ENCODE results near the gene CHST4. TPM values are rescaled to one million over a fixed set of nuclear protein-coding genes. Genes with fewer than 3 reads are reported as not detected.

The CHST4 gene
- total RNA-seq, 3 donors from 2014 or later, result not detected

DNA sequence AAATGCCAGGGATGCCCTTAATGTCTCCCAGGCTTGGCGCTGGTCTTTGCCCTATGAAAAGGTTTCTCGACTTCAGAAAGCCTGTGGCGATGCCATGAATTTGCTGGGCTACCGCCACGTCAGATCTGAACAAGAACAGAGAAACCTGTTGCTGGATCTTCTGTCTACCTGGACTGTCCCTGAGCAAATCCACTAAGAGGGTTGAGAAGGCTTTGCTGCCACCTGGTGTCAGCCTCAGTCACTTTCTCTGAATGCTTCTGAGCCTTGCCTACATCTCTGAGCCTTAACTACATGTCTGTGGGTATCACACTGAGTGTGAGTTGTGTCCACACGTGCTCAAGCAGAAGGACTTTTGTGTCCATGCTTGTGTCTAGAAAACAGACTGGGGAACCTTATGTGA, 11.4 kb downstream of the CHST4 start:
- intact Hi-C loops (cut with DNase I, micrococcal nuclease), result no loop called here
- TF ChIP-seq, protein P1, sequence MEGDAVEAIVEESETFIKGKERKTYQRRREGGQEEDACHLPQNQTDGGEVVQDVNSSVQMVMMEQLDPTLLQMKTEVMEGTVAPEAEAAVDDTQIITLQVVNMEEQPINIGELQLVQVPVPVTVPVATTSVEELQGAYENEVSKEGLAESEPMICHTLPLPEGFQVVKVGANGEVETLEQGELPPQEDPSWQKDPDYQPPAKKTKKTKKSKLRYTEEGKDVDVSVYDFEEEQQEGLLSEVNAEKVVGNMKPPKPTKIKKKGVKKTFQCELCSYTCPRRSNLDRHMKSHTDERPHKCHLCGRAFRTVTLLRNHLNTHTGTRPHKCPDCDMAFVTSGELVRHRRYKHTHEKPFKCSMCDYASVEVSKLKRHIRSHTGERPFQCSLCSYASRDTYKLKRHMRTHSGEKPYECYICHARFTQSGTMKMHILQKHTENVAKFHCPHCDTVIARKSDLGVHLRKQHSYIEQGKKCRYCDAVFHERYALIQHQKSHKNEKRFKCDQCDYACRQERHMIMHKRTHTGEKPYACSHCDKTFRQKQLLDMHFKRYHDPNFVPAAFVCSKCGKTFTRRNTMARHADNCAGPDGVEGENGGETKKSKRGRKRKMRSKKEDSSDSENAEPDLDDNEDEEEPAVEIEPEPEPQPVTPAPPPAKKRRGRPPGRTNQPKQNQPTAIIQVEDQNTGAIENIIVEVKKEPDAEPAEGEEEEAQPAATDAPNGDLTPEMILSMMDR (IDR thresholded peaks at IDR 0.05), result peak; percentile 37
- Histone ChIP-seq H3K4me1 (ENCODE audit: low read depth) (no peaks in the 10 kb centered on the region), H3K4me3 (no peak overlapping the region), H3K9me3 (no peaks in the 10 kb centered on the region), H3K36me3 (ENCODE audit: low read depth) (no peaks in the 10 kb centered on the region)
- ATAC-seq (peak; percentile 81), DNase-seq (peak in 2 of 3 donors; percentile 63 to 67)

DNA sequence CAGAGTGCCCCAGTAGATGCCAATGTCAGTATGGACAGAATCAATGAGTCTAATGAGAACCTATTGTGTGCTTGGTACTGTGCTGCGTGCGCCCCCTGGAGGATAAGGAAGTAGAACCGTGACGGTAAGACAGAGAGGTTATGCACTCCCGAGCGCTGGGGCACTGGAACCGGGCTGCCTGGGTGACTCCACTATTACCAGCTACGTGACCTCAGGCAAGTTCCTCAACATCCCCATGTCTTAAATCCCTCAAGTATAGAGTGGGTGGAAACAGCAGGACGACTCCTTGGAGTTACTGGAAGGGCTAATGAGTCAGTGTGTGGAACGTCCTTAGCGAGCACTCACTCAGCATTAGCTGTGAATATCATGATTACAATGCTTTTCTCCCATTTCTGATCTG, 16.2 kb downstream of the CHST4 start:
- intact Hi-C loops (cut with DNase I, micrococcal nuclease), result no loop called here
- H3K4me1 ChIP-seq (ENCODE audit: low read depth), result peaks cover under 1% of the 10 kb centered on the region
- no peaks in the 10 kb centered on the region for H3K9me3 ChIP-seq
- H3K4me3 ChIP-seq, result no peak overlapping the region
- DNase-seq, result peak in 2 of 3 donors; percentile 42 to 75
- ATAC-seq, result peak; percentile 73
- TF ChIP-seq, protein P1 (IDR thresholded peaks at IDR 0.05), result no peak
- H3K36me3 ChIP-seq (ENCODE audit: low read depth), result no peaks in the 10 kb centered on the region

DNA sequence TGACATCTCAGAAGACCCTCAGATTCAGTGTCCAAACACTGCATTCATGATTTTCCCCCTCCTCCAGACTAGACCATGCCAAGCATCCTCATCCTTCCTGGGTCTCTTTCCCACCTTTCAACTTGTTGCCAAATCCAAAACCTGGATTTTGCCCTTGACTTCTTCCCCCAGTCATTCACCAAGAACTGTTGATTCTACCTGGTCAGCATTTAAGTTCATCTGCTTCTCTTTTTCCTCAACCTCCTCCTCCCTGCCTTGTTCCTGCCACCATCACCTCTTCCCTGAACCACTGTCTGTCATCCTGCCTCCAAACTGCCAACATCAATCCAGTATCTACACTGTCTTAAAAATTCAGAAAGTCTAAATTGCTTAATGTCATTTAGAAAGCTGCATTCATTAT, 20.9 kb downstream of the CHST4 start:
- DNase-seq, result no peak
- no peak overlapping the region for H3K4me3 ChIP-seq
- ATAC-seq, result no peak
- TF ChIP-seq, protein P1 (IDR thresholded peaks at IDR 0.05), result no peak
- peaks cover 2% of the 10 kb centered on the region for H3K4me1 ChIP-seq (ENCODE audit: low read depth)
- H3K36me3 ChIP-seq (ENCODE audit: low read depth), result no peaks in the 10 kb centered on the region
- no peaks in the 10 kb centered on the region for H3K9me3 ChIP-seq
- intact Hi-C loops (cut with DNase I, micrococcal nuclease), result no loop called here

DNA sequence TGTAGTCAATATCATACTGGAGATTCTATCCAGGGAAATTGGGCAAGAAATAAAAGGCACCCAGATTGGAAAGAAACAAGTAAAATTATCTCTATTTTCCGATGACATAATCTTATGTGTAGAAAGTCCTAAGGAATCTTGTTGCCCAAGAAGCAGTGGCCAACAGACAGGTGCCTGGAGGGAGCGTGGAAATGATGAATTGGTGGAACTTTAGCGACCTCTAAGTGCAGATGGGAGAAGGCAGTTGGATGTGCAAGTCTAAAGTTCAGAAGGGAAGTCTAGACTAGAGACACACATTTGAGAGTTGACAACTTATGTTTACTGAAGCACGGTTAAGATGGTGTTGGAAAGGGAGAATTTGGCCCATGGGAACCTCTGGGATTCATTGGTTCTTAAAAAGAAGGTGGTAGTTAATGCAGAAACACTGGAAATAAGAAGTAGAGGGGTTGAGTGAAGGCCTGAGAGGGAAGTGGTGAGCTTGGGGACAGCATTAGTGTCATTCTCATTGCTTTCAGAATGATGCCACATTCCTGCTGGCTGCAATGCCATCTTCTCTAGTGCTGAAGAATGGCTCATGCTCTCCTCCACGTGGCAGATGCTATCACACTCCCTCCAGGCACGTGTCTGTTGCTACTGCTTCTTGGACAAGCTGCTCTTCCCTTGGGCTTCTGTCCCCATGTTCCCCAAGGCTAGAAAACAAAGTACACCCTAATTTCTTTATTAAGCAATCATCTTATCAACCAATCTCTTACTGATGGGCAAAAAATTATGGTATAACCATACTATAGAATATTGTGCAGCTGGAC, 26.7 kb downstream of the CHST4 start:
- no peaks in the 10 kb centered on the region for H3K9me3 ChIP-seq
- no peak overlapping the region for H3K4me3 ChIP-seq
- ATAC-seq (peak; percentile 73), DNase-seq (no peak)
- H3K36me3 ChIP-seq (ENCODE audit: low read depth), result no peaks in the 10 kb centered on the region
- intact Hi-C loops (cut with DNase I, micrococcal nuclease), result no loop called here
- no peaks in the 10 kb centered on the region for H3K4me1 ChIP-seq (ENCODE audit: low read depth)
- TF ChIP-seq, protein P1 (IDR thresholded peaks at IDR 0.05), result no peak

DNA sequence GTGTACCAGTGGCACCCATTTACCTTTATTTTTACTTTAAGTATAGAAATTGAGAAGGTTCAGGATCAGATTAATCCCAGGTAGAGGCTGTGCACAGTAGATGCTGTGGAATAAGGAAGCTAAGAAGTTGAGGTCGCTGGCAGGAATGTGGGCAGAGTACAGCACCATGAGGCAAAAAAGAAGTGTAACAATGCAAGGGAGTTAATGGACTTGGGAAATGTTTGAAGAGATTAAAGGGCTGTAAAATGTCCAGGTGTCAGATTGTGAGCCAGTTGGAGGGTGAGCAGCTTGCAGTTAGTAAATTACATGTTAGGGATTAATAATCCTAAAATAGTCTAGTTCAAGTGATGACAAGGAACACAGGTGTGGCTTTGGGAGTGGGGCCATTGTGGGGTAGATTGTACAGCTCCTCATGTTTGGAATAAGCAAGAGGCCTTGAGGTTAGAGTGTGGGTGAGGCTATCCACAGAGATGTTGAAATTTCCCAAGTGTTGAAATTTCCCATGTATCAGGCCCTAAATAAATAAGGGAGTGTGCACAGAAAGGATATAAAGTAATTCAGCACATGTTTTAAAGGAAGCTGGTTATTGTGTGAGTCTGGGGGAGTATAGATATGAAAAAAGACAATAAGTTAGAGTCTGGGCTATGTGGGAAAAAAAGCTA, 29.1 kb downstream of the CHST4 start:
- H3K4me3 ChIP-seq, result no peak overlapping the region
- TF ChIP-seq, protein P1 (IDR thresholded peaks at IDR 0.05), result no peak
- H3K9me3 ChIP-seq, result no peaks in the 10 kb centered on the region
- no peaks in the 10 kb centered on the region for H3K36me3 ChIP-seq (ENCODE audit: low read depth)
- DNase-seq, result no peak
- intact Hi-C loops (cut with DNase I, micrococcal nuclease), result no loop called here
- peak; percentile 75 for ATAC-seq
- no peaks in the 10 kb centered on the region for H3K4me1 ChIP-seq (ENCODE audit: low read depth)

Measured in mucosa of descending colon (tissue), 3 donors.